Subcutaneous abdominal adipose tissue (tissue), 5 donors: Measurements from ENCODE around the gene PHETA1.

Experiments
- H3K27ac ChIP-seq: one replicate; pipeline ENCODE4 v1.7.0; 2013; ENCODE audit warnings: low read depth, mild to moderate bottlenecking, inconsistent platforms, low read length, moderate library complexity
- H3K27me3 ChIP-seq, 5 donors: one replicate each; pipeline ENCODE4 v1.7.0; 2013; ENCODE audit warnings: low read length in 5 of 5, inconsistent platforms in 1 of 5; ENCODE audit not compliant: control insufficient read depth in 5 of 5, insufficient read depth in 4 of 5
- H3K36me3 ChIP-seq, 5 donors: one replicate each; pipeline ENCODE4 v1.7.0; 2013; ENCODE audit warnings: low read length in 5 of 5; ENCODE audit not compliant: control insufficient read depth in 5 of 5, insufficient read depth in 5 of 5
- H3K4me1 ChIP-seq, 5 donors: one replicate each; pipeline ENCODE4 v1.7.0; 2013; ENCODE audit warnings: low read length in 5 of 5, mild to moderate bottlenecking in 3 of 5, moderate library complexity in 1 of 5; ENCODE audit not compliant: control insufficient read depth in 5 of 5, insufficient read depth in 5 of 5
- H3K4me3 ChIP-seq, 5 donors: one replicate each; pipeline ENCODE4 v1.7.0; 2013; ENCODE audit warnings: low read length in 5 of 5, low read depth in 1 of 5
- H3K9ac ChIP-seq, 5 donors: one replicate each; pipeline ENCODE4 v1.7.0; 2013; ENCODE audit warnings: low read length in 5 of 5, mild to moderate bottlenecking in 4 of 5, moderate library complexity in 3 of 5
- H3K9me3 ChIP-seq, 5 donors: one replicate each; pipeline ENCODE4 v1.7.0; 2013; ENCODE audit warnings: low read length in 5 of 5; ENCODE audit not compliant: control insufficient read depth in 5 of 5
- donor health status: healthy.
- donor health status: healthy.
- donor health status: healthy.
- donor health status: healthy.
- donor health status: healthy.

PHETA1 gene

GRCh38 chr12:111327474-111327873 is 41.4 kb downstream of the PHETA1 start:
- Histone ChIP-seq H3K4me3 (no peak overlapping the region), H3K27me3 (peaks cover 0 to 9% (median 3%) of the 10 kb centered on the region in 5 donors), H3K9ac (no peak overlapping the region), H3K27ac (no peak overlapping the region), H3K36me3 (no peaks in the 10 kb centered on the region), H3K9me3 (no peaks in the 10 kb centered on the region), H3K4me1 (no peaks in the 10 kb centered on the region)

DNA sequence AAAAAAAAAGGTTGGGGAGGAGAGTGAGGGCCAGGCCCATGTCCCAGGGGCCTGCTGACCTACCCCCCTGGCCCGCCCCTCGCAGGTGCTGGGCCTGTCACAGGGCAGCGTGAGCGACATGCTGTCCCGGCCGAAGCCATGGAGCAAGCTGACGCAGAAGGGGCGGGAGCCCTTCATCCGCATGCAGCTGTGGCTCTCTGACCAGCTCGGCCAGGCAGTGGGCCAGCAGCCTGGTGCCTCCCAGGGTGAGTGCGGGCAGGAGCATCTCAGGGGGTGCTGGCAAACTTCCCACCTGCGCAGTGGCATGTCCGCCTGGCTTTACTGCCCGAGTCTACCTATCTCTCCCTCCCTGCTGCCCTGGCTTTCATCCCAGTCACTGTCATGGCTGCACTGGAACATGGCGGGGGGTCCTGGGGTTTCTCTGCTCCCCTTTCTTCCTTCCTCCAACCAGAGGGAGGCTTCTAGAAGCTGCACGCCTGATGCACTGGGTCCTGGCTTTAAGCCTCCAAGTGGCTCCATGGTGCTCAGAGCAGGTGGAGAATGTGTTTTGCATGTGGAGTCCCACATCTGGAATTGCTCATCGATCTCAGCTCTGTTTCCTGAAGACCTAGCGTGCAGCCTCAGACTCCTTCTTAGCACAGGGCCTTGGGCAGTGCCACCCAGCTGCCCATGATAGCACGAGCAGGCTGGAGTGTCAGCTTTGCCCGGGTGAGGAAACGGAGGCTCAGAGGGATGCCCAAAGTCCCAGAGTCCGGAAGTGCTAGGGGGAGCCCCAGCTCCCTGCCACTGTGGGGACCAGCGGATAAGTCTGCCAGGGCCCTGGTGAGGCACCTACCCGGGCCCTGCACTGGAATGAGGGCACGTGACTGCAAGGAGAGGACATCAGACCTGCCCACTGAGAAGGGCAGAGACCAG is 46.3 kb downstream of the PHETA1 start:
- Histone ChIP-seq H3K36me3 (no peaks in the 10 kb centered on the region), H3K9me3 (no peaks in the 10 kb centered on the region), H3K4me1 (peaks cover 0 to 2% (median 0%) of the 10 kb centered on the region in 5 donors), H3K27ac (no peak overlapping the region), H3K4me3 (no peak overlapping the region), H3K27me3 (peaks cover 0 to 4% (median 3%) of the 10 kb centered on the region in 5 donors), H3K9ac (no peak overlapping the region)

DNA sequence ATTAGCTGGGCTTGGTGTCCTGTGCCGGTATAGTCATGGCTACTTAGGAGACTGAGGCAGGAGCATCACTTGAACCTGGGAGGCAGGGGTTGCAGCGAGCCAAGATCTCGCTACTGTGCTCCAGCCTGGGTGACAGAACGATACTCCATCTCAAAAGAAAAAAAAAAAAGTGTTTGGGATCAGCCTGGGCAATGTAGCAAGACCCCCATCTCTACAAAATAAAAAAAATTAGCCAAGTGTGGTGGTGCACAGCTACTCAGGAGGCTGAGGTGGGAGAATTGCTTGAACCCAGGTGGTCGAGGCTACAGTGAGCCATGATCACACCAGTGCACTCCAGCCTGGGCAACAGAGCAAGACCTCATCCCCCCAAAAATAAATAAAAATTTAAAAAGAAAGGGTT is 47.6 kb downstream of the PHETA1 start:
- Histone ChIP-seq H3K4me1 (peaks cover 0 to 2% (median 0%) of the 10 kb centered on the region in 5 donors), H3K9me3 (no peaks in the 10 kb centered on the region), H3K9ac (no peak overlapping the region), H3K27me3 (peaks cover 0 to 8% (median 4%) of the 10 kb centered on the region in 5 donors), H3K27ac (no peak overlapping the region), H3K36me3 (no peaks in the 10 kb centered on the region), H3K4me3 (no peak overlapping the region)

DNA sequence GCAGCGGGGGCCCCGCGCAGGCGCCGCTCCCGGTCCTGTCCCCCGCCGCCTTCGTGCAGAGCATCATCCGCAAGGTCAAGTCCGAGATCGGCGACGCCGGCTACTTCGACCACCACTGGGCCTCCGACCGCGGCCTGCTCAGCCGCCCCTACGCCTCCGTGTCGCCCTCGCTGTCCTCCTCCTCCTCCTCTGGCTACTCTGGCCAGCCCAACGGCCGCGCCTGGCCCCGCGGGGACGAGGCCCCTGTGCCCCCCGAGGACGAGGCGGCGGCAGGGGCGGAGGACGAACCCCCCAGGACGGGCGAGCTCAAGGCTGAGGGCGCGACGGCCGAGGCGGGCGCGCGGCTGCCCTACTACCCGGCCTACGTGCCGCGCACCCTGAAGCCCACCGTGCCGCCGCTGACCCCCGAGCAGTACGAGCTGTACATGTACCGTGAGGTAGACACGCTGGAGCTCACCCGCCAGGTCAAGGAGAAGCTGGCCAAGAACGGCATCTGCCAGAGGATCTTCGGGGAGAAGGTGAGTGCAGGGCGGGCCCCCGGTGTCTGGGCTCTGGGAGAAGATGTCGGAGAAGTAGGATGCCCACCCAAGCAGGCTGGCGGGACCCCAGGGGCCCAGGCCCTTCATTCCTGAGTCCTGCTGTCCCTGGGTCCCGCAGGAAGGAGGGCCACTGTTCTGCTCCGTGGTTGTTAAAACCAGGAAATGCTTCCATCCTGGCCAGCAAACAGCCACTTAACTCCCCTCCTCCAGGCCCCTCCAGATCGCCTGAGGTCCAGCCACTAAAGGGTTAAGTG is 48.4 kb downstream of the PHETA1 start:
- no peak overlapping the region for H3K27ac ChIP-seq
- no peak overlapping the region for H3K9ac ChIP-seq
- no peaks in the 10 kb centered on the region for H3K9me3 ChIP-seq
- H3K36me3 ChIP-seq = no peaks in the 10 kb centered on the region
- H3K27me3 ChIP-seq = peaks cover 0 to 8% (median 4%) of the 10 kb centered on the region in 5 donors
- H3K4me1 ChIP-seq = peaks cover 0 to 2% (median 0%) of the 10 kb centered on the region in 5 donors
- no peak overlapping the region for H3K4me3 ChIP-seq

GRCh38 chr12:111319600-111320257 is 49.2 kb downstream of the PHETA1 start:
- no peaks in the 10 kb centered on the region for H3K36me3 ChIP-seq
- no peak overlapping the region for H3K27ac ChIP-seq
- H3K4me3 ChIP-seq = no peak overlapping the region
- H3K9me3 ChIP-seq = no peaks in the 10 kb centered on the region
- peaks cover 0 to 8% (median 4%) of the 10 kb centered on the region in 5 donors for H3K27me3 ChIP-seq
- H3K9ac ChIP-seq = no peak overlapping the region
- H3K4me1 ChIP-seq = peaks cover 0 to 2% (median 0%) of the 10 kb centered on the region in 5 donors

- Histone ChIP-seq H3K9ac (no peak overlapping the region), H3K4me1 (peaks cover 0 to 5% (median 2%) of the 10 kb centered on the region in 5 donors), H3K4me3 (no peak overlapping the region), H3K36me3 (no peaks in the 10 kb centered on the region), H3K9me3 (no peaks in the 10 kb centered on the region), H3K27me3 (peaks cover 0 to 8% (median 4%) of the 10 kb centered on the region in 5 donors), H3K27ac (no peak overlapping the region)
Observed at GRCh38 chr12:111318450-111318849, 50.4 kb downstream of the PHETA1 start.

DNA sequence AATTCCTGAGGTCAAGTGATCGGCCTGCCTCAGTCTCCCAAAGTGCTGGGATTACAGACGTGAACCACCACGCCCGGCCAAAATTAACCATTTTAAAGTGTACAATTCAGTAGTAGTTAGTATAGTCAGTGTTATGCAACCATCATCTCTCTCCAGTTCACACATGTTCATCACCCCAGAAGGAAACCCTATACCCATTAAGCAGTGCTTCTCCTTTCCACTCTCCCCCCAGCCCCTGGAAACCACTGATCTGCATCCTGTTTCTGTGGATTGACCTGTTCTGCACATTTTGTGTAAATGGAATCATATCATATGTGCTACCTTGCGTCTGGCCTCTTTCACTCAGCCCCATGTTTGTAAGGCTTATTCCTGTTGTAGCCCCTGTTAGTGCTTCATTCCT is 52.2 kb downstream of the PHETA1 start:
- H3K27me3 ChIP-seq = peaks cover 0 to 8% (median 4%) of the 10 kb centered on the region in 5 donors

DNA sequence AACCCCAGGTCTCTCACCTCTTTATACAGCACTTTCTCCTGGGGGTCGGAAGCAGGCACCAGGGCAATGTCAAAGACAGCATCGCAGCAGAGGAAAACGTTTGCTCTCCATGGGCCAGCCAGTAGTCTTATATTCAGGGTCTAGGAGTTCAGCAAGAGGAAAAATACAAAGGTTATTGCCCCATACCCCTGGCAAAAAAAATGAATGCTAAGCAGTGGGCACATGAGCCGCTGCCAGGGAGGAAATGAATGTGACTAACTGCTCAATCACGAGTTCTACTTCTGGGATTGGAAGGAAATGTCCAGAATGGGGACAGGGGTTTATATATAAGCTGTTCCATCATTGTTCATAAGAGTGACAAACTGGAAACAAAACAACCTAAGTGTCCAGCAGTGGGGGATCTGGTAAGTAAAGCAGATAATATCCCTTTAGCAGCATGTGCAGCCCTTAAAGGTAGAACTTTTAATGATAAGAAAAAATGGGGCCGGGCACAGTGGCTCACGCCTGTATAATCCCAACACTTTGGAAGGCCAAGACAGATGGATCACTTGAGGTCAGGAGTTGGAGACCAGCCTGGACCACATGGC is 53.8 kb downstream of the PHETA1 start:
- H3K9me3 ChIP-seq = no peaks in the 10 kb centered on the region
- H3K4me3 ChIP-seq = peak overlapping the region in 1 of 5 donors; percentile 40
- H3K9ac ChIP-seq = peak overlapping the region in 1 of 5 donors; percentile 58
- peaks cover 0 to 12% (median 8%) of the 10 kb centered on the region in 5 donors for H3K27me3 ChIP-seq
- no peaks in the 10 kb centered on the region for H3K36me3 ChIP-seq
- H3K4me1 ChIP-seq = peaks cover 0 to 21% (median 2%) of the 10 kb centered on the region in 5 donors
- H3K27ac ChIP-seq = no peak overlapping the region

More for the DNA sequence above, 52.2 kb downstream of the PHETA1 start:
- Histone ChIP-seq H3K4me3 (no peak overlapping the region), H3K9me3 (no peaks in the 10 kb centered on the region), H3K4me1 (peaks cover 0 to 12% (median 2%) of the 10 kb centered on the region in 5 donors), H3K27ac (no peak overlapping the region), H3K36me3 (no peaks in the 10 kb centered on the region), H3K9ac (no peak overlapping the region)

DNA sequence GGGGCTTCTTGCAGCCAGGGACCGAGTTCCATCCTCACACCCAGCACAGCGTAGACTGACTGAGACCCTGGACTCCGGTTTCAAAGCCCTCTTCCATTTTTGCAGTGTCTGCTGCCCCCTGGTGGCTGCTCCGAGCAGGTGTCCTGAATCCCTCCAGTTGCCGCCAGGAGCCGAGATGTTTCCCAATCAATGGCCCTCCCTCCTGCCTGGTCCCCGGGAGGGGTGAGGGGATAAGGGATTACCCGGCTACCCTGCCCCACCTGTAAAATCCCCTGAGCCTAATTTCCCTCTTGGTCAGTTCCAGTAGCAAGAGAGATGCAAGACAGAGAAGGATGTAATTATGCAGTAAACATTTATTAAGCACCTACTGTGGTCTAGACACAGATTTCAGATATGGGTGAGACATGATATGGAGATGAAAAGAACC is 55.0 kb downstream of the PHETA1 start:
- Histone ChIP-seq H3K4me3 (peak overlapping the region in 3 of 5 donors; percentile 27 to 57 (median 40)), H3K36me3 (no peaks in the 10 kb centered on the region), H3K4me1 (peaks cover 0 to 21% (median 2%) of the 10 kb centered on the region in 5 donors), H3K27me3 (peaks cover 0 to 9% (median 4%) of the 10 kb centered on the region in 5 donors), H3K9ac (no peak overlapping the region), H3K27ac (no peak overlapping the region), H3K9me3 (no peaks in the 10 kb centered on the region)
